Measurements from ENCODE around the gene IQCH.
A peak's percentile ranks its signal among the peaks of the same experiment; 100 is the strongest.
"Not testable (repeated sequence)": the region's sequence is repeated elsewhere in the genome, so short reads cannot be mapped to it uniquely, and the experiment has no call there.

The IQCH gene

DNA sequence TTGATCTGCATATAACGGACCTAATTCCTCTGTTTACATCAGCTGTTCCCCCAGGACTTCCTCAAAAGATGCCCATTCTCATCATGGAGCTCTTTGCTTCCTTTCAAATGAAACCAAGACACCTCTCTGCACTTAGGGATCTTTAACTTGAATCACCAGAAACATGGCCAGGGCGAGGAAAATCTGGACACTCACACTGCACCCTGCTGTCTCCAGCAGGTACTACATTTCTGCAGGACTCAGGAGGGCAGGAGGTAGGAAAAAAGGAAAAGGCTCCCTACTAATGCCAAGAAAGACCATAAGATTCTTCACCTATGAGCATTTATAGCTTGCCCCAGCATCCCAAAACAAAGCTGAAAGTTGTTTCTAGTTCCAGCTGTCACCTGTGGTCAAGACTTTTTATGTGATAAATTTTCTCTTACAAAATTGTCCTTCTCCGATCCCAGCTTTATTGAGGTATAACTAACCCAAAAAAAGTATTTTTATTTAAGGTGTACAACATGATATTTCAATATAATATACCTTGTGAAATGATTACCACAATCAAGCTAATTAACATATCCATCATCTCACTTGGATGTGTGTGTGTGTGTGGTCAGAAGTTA lies 179.0 kb downstream of the IQCH start:
- Histone ChIP-seq H3K4me1 (ENCODE audit: low read depth, poor library complexity, severe bottlenecking) (no peaks in the 10 kb centered on the region), H3K79me2 (ENCODE audit: insufficient read depth, low read depth) (no peaks in the 10 kb centered on the region), H2AFZ (ENCODE audit: low read depth) (no peak overlapping the region), H3K27me3 (ENCODE audit: insufficient read depth, low read depth) (no peaks in the 10 kb centered on the region), H3K27ac (no peak overlapping the region), H3K36me3 (ENCODE audit: insufficient read depth) (no peaks in the 10 kb centered on the region), H4K20me1 (ENCODE audit: insufficient read depth) (no peaks in the 10 kb centered on the region), H3K4me2 (no peak overlapping the region), H3K4me3 (IDR thresholded peaks at IDR 0.05; ENCODE audit: insufficient read depth, low read depth, low read length) (no peak overlapping the region), H3K9ac (no peak overlapping the region)
- TF ChIP-seq, protein P1, sequence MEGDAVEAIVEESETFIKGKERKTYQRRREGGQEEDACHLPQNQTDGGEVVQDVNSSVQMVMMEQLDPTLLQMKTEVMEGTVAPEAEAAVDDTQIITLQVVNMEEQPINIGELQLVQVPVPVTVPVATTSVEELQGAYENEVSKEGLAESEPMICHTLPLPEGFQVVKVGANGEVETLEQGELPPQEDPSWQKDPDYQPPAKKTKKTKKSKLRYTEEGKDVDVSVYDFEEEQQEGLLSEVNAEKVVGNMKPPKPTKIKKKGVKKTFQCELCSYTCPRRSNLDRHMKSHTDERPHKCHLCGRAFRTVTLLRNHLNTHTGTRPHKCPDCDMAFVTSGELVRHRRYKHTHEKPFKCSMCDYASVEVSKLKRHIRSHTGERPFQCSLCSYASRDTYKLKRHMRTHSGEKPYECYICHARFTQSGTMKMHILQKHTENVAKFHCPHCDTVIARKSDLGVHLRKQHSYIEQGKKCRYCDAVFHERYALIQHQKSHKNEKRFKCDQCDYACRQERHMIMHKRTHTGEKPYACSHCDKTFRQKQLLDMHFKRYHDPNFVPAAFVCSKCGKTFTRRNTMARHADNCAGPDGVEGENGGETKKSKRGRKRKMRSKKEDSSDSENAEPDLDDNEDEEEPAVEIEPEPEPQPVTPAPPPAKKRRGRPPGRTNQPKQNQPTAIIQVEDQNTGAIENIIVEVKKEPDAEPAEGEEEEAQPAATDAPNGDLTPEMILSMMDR (conservative IDR thresholded peaks at IDR 0.05; ENCODE audit: low read depth, low read length), result peak; percentile 79

DNA sequence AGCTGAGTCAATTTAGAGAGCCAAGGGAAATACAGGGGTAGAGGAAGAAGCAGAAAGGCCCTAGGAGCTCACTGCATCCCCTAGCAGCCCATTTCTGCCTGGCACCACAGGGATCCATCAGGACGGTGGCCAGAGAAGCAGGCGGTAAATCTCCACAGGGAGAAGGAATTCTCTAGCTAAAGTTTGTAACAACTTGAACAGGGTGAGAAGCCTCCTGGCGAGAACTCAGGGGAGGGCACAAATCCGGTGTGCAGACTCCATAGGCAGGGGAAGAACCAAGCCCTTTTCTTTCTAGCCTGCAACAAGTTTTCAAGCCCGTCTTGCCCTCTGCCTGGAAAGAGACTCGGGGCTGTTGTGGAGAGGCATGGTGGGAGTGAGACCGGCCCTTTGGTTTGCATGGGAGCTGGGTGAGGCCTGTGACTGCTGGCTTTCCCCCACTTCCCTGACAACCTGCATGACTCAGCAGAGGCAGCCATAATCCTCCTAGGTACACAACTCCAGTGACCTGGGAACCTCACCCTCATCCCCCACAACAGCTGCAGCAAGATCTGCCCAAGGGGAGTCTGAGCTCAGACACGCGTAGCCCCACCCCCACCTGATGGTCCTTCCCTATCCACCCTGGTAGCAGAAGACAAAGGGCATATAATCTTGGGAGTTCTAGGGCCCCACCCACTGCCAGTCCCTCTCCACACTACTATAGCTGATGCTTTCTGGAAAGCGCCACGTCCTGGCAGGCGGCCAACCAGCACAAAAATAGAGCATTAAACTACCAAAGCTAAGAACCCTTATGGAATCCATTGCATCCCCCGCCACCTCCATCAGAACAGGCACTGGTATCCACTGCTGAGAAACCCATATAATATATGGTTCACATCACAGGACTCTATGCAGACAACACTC lies 182.0 kb downstream of the IQCH start:
- H3K4me1 ChIP-seq (ENCODE audit: low read depth, poor library complexity, severe bottlenecking); H3K27me3 ChIP-seq (ENCODE audit: insufficient read depth, low read depth); H3K4me3 ChIP-seq (IDR thresholded peaks at IDR 0.05; ENCODE audit: insufficient read depth, low read depth, low read length); H3K79me2 ChIP-seq (ENCODE audit: insufficient read depth, low read depth); H3K9ac ChIP-seq; H3K27ac ChIP-seq; H4K20me1 ChIP-seq (ENCODE audit: insufficient read depth); H2AFZ ChIP-seq (ENCODE audit: low read depth); H3K36me3 ChIP-seq (ENCODE audit: insufficient read depth); H3K4me2 ChIP-seq: not testable (repeated sequence)

DNA sequence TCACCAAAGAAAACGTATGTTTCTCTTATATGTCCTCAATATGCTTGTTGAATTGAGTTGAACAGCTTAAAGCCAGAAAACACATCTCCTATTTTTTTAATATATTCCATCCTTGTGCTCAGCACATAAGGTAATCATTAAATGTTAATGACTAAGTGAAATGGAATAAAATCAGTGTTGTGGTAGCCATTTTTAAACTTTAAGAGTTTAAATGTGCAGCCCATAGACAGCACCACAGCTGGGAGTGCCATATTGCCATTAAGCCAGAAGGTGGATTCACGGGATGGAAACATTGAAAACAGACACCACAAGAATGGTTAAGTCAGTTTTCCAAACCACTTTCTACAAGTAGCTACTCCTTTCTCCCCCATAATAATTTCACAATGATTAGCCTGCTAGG lies 189.5 kb downstream of the IQCH start:
- Histone ChIP-seq H3K79me2 (ENCODE audit: insufficient read depth, low read depth) (no peaks in the 10 kb centered on the region), H3K9ac (no peak overlapping the region), H3K27ac (no peak overlapping the region), H3K4me1 (ENCODE audit: low read depth, poor library complexity, severe bottlenecking) (no peaks in the 10 kb centered on the region), H2AFZ (ENCODE audit: low read depth) (no peak overlapping the region), H4K20me1 (ENCODE audit: insufficient read depth) (no peaks in the 10 kb centered on the region), H3K27me3 (ENCODE audit: insufficient read depth, low read depth) (no peaks in the 10 kb centered on the region), H3K4me2 (no peak overlapping the region), H3K4me3 (IDR thresholded peaks at IDR 0.05; ENCODE audit: insufficient read depth, low read depth, low read length) (no peak overlapping the region), H3K36me3 (ENCODE audit: insufficient read depth) (no peaks in the 10 kb centered on the region)
- TF ChIP-seq, protein P1 (conservative IDR thresholded peaks at IDR 0.05; ENCODE audit: low read depth, low read length), result no peak

DNA sequence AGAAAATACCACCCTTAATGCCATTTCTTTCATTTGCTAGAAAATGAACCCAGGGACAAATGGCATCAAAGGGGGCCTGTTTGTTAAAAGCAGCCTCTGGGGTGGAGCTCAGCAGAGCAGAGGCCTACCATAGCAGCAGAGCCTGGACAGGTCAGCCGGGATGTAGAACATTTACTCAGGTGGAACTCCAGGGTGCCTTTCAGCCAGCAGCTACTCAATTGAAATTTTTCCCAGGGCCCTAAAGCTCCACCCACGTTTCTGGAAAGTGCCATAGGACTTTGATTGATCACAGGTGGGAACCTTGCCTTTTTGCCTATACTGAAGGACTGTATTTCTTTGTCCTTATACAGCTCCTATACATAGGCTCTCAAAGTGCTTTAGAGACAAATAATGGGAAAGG lies 191.9 kb downstream of the IQCH start:
- TF ChIP-seq, protein P1 (conservative IDR thresholded peaks at IDR 0.05; ENCODE audit: low read depth, low read length), result no peak
- H2AFZ ChIP-seq (ENCODE audit: low read depth), result no peak overlapping the region
- H3K4me1 ChIP-seq (ENCODE audit: low read depth, poor library complexity, severe bottlenecking), result no peaks in the 10 kb centered on the region
- H3K4me3 ChIP-seq (IDR thresholded peaks at IDR 0.05; ENCODE audit: insufficient read depth, low read depth, low read length), result no peak overlapping the region
- H3K27ac ChIP-seq, result no peak overlapping the region
- no peak overlapping the region for H3K4me2 ChIP-seq
- no peak overlapping the region for H3K9ac ChIP-seq
- no peaks in the 10 kb centered on the region for H3K27me3 ChIP-seq (ENCODE audit: insufficient read depth, low read depth)
- H3K36me3 ChIP-seq (ENCODE audit: insufficient read depth), result no peaks in the 10 kb centered on the region
- H3K79me2 ChIP-seq (ENCODE audit: insufficient read depth, low read depth), result no peaks in the 10 kb centered on the region
- no peaks in the 10 kb centered on the region for H4K20me1 ChIP-seq (ENCODE audit: insufficient read depth)

DNA sequence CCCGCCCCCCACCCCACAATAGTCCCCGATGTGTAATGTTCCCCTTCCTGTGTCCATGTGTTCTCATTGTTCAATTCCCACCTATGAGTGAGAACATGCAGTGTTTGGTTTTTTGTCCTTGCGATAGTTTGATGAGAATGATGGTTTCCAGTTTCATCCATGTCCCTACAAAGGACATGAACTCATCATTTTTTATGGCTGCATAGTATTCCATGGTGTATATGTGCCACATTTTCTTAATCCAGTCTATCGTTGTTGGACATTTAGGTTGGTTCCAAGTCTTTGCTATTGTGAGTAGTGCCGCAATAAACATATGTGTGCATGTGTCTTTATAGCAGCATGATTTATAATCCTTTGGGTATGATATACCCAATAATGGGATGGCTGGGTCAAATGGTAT lies 193.8 kb downstream of the IQCH start:
- not testable (repeated sequence) for H3K79me2 ChIP-seq (ENCODE audit: insufficient read depth, low read depth); H3K9ac ChIP-seq; H3K4me3 ChIP-seq (IDR thresholded peaks at IDR 0.05; ENCODE audit: insufficient read depth, low read depth, low read length); H3K36me3 ChIP-seq (ENCODE audit: insufficient read depth); H3K27ac ChIP-seq; H3K4me1 ChIP-seq (ENCODE audit: low read depth, poor library complexity, severe bottlenecking); H3K27me3 ChIP-seq (ENCODE audit: insufficient read depth, low read depth); H2AFZ ChIP-seq (ENCODE audit: low read depth); H3K4me2 ChIP-seq; H4K20me1 ChIP-seq (ENCODE audit: insufficient read depth)

DNA sequence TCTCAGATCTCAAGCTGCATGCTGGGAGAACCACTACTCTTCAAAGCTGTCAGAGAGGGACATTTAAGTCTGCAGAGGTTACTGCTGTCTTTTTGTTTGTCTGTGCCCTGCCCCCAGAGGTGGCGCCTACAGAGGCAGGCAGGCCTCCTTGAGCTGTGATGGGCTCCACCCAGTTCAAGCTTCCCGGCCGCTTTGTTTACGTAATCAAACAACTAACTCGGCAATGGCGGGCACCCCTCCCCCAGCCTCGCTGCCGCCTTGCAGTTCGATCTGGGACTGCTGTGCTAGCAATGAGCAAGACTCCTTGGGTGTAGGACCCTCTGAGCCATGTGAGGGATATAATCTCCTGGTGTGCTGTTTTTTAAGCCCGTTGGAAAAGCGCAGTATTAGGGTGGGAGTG lies 199.1 kb downstream of the IQCH start:
- H3K4me2 ChIP-seq; H3K27me3 ChIP-seq (ENCODE audit: insufficient read depth, low read depth); H3K79me2 ChIP-seq (ENCODE audit: insufficient read depth, low read depth); H3K36me3 ChIP-seq (ENCODE audit: insufficient read depth); H3K9ac ChIP-seq; H3K27ac ChIP-seq; H3K4me3 ChIP-seq (IDR thresholded peaks at IDR 0.05; ENCODE audit: insufficient read depth, low read depth, low read length); H2AFZ ChIP-seq (ENCODE audit: low read depth); H4K20me1 ChIP-seq (ENCODE audit: insufficient read depth); H3K4me1 ChIP-seq (ENCODE audit: low read depth, poor library complexity, severe bottlenecking): not testable (repeated sequence)

All from KMS-11 (cell line).